Choroid plexus epithelial cell (primary cell): ENCODE data around the gene APCS.

Experiments
- DNase-seq: peaks from one replicate; pipeline ENCODE4 v3.0.0-alpha.2; 2010; ENCODE audit warnings: low read depth
- H3K4me3 ChIP-seq: 2 replicates; pipeline ENCODE4 v1.5.1; 2011; ENCODE audit warnings: low read depth, mild to moderate bottlenecking, control low read depth, low read length, moderate library complexity
- CTCF ChIP-seq: conservative IDR thresholded peaks from 2 replicates; pipeline ENCODE4 v1.5.1; 2011; ENCODE audit warnings: low read depth, mild to moderate bottlenecking, control low read depth, inconsistent platforms, low read length, moderate library complexity

APCS gene

GRCh38 chr1:159562680-159563079 is 24.9 kb upstream of the APCS start:
- no peak for TF ChIP-seq CTCF
- DNase-seq = no peak
- no peak overlapping the region for H3K4me3 ChIP-seq

GRCh38 chr1:159577446-159577845 is 10.2 kb upstream of the APCS start:
- no peak for TF ChIP-seq CTCF
- no peak overlapping the region for H3K4me3 ChIP-seq
- DNase-seq = no peak

GRCh38 chr1:159580340-159580739 is 7.3 kb upstream of the APCS start:
- no peak for TF ChIP-seq CTCF
- H3K4me3 ChIP-seq = no peak overlapping the region
- DNase-seq = no peak

- no peak for TF ChIP-seq CTCF
- DNase-seq = peak; percentile 42
- no peak overlapping the region for H3K4me3 ChIP-seq
Measured at GRCh38 chr1:159581422-159581821, 6.2 kb upstream of the APCS start.

GRCh38 chr1:159584536-159584935 is 3.1 kb upstream of the APCS start:
- no peak overlapping the region for H3K4me3 ChIP-seq
- TF ChIP-seq CTCF = no peak
- DNase-seq = no peak

- no peak overlapping the region for H3K4me3 ChIP-seq
- no peak for TF ChIP-seq CTCF
- DNase-seq = no peak
Measured at GRCh38 chr1:159591981-159592380, 4.4 kb downstream of the APCS start.

- DNase-seq = no peak
- no peak overlapping the region for H3K4me3 ChIP-seq
- no peak for TF ChIP-seq CTCF
Measured at GRCh38 chr1:159594625-159595405, 7.2 kb downstream of the APCS start.
